Right renal cortex interstitium (tissue), 3 donors: ENCODE data around the gene RAB4B. TPM values are rescaled to one million over a fixed set of nuclear protein-coding genes. Genes with fewer than 3 reads are reported as not detected.
A peak's percentile ranks its signal among the peaks of the same experiment; 100 is the strongest.
"Not testable (repeated sequence)": the region's sequence is repeated elsewhere in the genome, so short reads cannot be mapped to it uniquely, and the experiment has no call there.

Experiments used
- DNase-seq, 3 donors: peaks; one replicate each; pipeline ENCODE4 v3.0.0-alpha.2; 2013; ENCODE audit warnings: low read depth in 3 of 3, low spot score in 2 of 3
- polyA plus RNA-seq, 3 donors: library from polyadenylated mRNA; unstranded; fragments of 120-200 nt; gene quantifications; one replicate each; pipeline ENCODE4 v1.2.1, GENCODE V29; 2013; ENCODE audit not compliant: insufficient read length in 3 of 3

The RAB4B gene, protein sequence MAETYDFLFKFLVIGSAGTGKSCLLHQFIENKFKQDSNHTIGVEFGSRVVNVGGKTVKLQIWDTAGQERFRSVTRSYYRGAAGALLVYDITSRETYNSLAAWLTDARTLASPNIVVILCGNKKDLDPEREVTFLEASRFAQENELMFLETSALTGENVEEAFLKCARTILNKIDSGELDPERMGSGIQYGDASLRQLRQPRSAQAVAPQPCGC
- polyA plus RNA-seq = 1 to 10 TPM; 7.5 to 9.0 (median 8.8) TPM

DNA sequence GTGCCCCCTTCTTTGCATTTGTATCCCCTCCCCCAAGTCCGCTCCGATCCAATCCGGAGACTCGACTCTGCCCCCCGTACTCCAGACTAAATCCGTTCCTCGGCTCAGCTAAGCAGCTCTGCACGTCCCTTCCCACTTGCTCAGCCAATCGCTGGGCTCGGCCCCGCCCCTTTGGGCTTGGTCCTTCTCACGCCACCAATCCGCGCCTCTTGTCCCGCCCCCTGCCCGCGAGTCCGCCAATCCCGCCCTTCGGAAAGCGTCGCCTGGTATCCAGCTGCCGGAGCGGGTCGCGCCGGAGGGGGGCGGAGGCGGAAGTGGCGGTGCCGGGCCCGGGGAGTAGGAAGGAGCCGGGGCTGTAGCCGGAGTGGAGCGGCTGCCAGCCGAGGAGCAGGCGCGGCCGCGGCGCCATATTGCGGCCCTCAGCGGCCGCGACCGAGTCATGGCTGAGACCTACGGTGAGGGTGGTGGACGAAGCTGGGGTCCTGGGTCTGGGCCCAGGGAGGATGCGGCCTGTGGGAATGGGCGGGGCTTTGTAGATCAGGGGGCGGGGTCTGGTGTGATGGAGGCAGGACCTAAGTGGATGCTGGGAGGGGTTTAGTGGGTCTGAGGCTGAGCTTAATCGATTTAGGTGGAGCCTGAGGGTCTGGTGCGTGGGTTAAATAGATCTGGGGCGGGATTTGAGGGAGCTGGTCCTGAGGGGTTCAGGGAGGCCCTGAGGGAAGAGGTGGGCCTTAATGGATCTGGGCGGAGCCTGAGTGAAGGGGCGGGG, at the start of gene RAB4B:
Gene RAB4B, plus strand, starts transcription at position 311 of the 769 bp plus-strand sequence. Its CDS starts 129 bp downstream, at position 440.
- peak; percentile 97 to 99 (median 99) for DNase-seq

DNA sequence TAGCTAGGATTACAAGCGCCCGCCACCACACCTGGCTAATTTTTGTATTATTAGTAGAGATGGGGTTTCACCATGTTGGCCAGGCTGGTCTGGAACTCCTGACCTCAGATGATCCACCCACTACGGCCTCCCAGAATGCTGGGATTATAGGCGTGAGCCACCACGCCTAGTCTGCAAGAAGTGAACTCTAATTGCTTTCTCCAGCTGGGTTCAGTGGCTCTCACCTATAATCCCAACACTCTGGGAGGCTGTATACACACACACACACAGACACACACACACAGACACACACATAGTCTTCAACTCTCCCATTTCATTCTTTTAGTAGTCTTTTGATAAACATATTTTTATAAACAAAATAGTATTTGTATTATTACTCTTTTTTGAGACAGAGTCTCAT, 48.0 kb upstream of the RAB4B start:
- not testable (repeated sequence) for DNase-seq

DNA sequence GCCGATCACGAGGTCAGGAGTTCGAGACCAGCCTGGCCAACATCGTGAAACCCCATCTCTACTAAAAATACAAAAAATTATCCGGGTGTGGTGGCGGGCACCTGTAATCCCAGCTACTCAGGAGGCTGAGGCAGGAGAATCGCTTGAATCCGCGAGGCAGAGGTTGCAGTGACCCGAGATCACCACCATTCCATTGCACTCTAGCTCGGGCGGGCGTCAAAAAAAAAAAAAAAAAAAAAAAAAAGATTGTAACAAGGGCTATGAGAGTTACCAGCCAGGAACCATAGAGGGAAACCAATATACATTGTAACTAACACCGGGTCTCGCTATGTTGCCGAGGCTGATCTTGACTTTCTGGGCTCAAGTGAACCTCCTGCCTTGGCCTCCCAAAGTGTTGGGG, 45.7 kb upstream of the RAB4B start:
- DNase-seq = not testable (repeated sequence)

DNA sequence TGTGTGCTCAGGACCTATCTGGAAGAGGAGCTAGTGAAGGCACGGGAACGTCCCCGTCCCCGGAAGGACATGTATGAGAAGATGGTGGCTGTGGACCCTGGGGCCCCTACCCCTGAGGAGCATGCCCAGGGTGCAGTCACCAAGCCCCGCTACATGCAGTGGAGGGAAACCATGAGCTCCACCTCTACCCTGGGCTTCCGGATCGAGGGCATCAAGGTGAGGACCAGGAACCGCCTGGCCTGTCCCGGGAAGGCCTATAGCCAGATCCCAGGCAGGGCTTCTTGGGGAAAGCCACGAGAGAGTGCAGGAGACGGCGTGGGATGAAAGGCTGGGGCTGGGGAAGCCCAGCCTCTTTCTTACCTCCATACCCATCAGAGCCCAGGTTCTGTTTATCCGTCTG, 44.9 kb upstream of the RAB4B start:
- DNase-seq = no peak

DNA sequence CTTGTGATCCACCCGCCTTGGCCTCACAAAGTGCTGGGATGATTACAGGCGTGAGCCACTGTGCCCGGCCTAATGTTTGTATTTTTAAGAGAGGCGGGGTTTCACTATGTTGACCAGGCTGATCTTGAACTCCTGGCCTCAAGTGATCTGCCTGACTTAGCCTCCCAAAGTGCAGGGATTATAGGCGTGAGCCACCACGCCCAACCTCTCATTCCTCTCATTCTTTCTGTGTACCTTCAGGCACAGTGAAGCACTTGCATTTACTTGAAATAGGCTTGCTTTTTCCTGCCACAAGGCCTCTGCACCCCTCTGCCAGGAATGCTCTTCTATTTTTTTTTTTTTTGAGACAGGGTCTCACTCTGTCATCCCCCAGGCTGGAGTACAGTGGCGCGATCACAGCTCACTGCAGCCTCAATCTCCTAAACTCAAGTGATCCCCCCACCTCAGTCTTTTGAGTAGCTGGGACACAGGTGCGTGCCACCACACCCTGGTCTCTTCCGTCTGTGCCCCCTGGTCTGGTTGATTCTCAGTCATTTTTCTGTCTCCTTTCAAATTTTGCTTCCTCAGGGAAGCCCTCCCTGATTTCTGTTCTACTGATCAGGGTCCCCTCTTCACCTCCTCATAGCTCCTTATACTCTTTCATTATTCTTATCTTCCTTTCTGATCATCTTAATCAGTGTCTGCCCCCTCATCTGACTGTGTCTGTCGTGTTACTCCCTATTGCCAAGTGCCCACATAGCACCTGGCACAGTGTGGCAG, 42.9 kb upstream of the RAB4B start:
- no peak for DNase-seq

DNA sequence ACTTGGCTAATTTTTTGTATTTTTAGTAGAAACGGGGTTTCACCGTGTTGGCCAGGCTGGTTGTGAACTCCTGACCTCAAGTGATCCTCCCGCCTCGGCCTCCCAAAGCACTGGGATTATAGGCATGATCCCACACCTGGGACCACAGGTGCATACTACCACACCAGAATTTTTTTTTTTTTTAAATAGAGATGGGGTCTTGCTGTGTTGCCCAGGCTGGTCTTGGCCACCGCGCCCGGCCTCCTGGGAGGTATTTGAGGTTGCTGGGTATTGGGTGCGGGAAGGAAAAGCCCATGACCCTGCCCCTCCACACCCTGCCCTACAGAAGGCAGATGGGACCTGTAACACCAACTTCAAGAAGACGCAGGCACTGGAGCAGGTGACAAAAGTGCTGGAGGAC, 41.4 kb upstream of the RAB4B start:
- DNase-seq = no peak

DNA sequence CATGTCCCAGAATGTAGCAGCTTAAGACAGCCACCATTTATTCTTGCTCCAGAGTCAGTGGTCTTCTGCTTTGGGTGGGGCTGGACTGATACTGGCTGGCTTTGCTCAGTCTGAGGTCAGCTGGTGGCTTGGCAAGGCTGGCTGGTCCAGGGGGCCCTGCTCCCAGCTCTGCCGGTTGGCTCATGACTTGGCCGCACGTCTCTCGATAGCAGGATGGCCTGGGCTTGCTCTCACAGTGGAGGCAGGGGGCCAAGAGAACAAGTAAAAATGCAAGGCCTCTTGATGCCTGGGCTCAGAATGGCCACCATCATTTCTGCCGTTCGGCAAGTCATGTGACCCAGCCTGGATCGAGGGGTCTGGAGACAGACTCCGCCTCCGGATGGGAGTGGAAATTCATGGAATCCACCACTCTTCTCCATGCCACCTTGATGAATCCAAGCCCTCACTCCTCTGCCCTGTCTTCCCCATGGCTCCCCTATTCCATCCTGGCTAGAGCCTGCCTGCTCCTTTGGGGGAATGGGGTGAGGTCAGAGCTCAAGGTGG, 40.9 kb upstream of the RAB4B start:
- DNase-seq = no peak

DNA sequence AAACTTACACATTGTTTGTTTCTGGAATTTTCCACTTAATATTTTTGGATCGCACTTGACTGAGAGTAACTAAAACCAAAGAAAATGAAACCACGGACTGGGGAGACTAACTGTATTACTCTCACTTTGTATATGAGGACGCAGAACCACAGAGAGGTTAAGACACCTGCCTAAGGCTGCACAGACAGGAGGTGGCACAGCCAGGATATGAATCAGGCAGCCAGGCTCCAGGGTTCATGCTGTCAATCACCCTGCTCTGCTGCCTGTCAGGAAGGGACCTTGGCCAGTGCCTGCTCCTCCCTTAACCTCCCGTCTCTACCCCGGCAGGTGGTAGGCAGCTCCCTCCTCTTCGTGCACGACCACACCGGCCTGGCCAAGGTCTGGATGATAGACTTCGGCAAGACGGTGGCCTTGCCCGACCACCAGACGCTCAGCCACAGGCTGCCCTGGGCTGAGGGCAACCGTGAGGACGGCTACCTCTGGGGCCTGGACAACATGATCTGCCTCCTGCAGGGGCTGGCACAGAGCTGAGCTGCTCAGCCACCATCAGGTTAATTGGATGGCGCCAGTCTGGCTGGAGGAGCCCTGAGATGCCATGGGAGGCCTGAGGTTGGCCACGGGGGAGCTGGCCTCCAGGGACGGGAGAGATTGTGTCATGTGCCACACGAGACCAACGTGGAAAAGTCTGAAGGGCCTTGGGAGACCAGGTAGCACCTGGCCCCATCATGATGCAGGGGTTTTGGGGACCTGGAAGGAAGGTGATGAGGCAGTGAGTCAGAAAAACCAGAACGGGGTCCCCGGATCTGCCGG, 38.8 kb upstream of the RAB4B start:
- no peak for DNase-seq

DNA sequence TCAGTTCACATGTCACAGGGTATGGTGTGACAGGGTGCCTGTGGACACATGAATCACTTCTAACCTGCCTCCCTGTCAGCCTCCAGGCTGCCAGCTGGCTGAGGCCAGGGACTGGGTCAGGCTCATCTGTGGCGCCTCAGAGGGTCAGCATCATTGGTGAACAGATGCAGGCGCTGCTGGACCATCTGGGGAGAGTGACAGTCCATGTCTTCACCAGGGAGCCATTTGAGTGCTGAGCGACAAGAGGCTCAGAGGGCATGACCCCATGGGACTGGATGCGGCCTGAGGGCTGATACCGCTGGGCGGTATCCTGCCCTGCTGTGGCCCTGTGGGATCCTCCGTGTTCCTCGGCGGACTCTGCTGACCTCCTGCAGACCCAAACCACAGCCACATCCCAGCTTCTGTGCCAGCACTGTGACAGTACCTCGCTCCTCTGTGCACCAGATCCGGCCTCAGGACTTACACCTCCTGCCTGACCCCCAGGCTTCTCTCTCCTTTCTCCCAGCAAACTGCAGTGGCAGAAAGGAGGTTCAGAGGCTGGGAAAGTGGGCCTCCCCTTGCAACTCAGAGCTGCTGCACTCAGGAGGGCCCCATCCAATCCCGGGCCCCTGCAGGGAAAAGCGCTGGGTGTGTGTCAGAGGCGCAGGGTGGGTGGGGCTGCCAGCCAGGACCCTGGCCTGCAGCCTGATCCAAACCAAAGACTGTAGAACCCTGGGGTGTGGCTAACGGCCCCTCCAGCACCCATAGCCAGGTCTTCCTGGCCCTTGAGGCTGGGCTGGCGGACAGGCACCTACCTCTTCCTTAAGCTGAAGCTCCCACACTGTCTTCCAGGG, 38.0 kb upstream of the RAB4B start:
- DNase-seq = no peak

DNA sequence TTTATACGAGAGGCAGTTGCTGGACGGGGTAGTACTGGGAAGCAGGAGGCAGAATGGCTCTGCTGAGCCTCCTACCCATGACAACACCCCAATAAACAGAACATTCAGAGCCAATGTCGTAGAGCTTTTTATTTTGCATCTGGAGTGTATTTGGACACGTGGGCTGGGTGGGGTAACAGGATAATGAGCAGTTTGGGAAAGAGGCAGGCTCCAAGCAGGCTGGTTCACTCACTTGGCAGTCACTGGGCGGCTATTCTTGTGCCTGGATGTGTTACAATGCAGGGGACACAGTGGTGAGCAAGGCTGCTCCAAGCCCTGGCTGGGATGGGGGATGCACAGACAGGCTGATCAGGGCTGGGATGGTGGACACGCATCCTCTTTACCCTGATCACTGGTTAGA, 37.3 kb upstream of the RAB4B start:
- no peak for DNase-seq

DNA sequence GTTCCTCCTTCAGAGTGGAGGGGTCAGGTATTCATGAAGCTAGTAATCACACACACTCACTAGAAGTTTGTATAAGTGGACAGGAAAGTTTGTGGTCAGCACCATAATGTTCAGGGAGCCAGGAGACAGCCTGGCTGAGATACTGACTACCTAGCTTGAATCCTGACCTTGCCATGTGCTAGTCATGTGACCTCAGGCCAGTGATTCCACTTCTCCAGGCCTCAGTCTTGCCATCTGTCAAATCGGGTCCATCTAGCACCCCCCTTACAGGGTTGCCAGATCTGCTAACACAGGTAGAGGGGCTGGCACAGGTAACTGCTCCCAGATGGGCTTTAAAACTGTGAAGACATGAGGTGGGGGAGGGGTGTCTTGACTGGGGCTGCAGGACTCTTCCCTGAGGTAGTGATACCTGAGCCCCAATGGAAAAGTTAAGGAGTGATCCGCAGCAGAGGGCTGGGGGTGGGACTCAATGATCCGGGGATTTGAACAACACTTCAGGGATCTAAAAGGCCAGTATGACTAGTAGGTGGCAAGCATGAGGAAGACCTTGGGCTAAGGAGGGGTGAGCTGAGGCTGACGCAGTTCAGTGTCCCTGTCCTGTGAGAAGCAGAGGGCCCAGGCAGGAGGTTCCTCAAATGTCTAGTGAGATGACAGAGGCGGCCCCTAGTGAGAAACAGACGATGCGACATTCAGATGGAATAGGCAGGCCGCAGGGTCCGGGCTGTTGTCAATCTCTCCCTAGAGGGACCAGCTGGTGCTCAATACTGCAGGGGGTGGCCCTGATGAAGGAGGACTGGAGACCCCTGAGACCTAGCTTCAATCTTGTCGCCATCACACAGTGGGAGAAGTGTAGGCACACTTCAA, 36.3 kb upstream of the RAB4B start:
- no peak for DNase-seq

DNA sequence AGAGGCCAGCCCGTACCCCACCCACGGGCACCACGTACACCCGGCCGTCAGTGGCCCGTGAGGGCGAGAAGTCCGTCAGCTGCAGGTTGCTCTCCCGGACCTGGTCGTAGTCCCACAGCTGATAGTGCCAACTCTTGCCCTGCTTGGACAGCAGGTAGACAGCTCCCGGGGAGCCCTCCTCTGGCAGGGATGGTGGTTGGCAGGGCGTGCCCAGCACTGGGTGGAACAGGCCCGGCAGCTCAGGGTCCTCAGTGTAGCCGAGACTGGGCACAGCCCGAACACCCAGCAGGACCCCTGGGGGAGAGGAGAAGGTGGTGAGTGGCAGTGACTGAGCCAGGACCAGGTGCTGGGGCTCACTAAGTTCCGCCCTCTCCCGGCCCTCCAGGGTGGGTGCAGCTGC, 35.6 kb upstream of the RAB4B start:
- no peak for DNase-seq

DNA sequence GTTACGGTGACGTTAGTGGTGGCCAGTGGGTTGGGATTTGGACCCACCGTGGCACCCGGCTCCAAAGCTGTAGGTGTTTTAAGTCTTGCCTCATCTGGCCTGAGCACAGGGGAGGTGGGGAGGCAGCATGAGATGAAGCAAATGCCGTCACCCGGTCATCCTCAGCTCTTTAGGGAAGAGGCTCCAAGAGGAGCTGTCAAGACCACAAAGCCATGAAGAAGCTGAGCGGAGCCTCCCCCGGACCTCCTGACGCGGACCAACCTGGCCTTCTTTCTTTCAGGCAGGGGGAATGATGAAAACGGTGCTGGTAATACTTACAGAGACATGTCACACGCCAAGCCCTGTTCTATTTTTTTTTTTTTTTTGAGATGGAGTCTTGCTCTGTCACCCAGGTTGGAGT, 35.2 kb upstream of the RAB4B start:
- no peak for DNase-seq

DNA sequence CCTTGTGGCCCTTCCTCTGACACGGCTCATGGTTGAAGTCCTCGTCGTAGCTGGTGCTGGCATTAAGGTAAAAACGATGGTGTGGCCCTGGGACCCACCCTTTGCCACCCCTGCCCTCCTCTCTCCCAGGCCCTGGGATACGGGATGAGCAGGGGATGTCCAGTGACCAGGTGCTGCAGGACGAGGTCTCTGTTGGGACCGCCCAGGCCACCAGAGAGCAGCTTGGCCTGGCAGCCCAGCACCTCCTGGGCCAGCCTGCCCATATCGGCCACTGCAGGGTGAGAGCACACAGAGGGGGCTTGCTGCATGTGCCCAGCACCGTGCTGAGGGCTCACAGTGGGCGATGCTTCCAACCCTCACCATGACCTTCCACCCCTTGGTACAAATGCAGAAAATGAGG, 34.1 kb upstream of the RAB4B start:
- DNase-seq = no peak

DNA sequence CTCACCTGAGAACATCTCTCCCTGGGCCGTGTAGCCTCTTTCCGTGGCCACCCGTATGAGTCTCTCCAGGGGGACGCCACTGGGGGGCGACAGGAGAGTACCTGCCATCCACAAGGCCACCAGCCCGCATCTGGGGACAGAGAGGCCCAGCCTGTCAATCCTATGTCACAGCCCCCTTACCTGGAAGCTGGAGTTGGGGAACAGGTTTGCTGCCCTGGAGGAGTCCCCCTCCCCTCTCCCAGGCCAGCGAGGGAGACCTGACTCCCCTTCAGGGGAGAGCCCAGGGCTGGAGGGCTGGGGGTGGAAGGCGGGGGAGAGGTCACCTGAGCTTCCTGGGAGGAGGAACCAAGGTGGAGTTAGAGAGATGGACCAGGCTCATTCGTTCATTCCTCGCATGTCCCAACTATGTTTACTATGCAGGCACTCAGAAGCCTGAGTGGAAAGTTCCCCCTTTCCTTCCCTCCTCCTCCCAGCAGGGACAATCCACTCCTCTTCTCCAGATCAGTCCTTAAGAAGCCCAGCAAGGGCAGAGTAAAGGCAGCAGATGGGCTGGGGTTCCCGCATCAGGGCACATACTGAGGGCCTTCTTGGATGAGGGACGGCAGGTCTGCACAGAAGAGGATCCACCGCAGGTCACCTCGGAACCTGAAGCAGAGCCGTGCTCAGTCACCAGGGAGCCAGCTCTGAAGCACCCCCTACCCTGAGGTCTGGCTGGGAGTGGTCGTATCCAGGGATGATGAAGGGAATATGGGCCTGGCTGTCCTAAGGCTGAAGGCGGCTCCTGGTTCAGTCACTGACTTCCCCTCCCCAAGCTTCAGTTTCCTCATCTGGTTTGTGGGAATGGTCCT, 33.3 kb upstream of the RAB4B start:
- DNase-seq = no peak

DNA sequence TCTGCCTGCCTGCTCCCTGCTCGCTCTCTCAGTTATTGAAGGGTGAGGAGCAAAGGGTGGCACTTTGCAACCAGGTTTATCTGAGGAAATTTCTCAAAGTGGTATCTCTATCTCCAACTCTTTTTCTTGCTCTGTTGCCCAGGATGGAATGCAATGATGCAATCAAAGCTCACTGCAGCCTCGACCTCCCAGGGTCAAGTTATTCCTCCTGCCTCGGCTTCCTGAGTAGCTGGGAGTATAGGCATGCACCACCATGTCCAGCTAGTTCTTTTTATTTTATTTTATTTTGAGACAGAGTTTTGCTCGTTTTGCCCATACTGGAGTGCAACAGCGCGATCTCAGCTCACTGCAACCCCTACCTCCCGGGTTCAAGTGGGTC, 32.7 kb upstream of the RAB4B start:
- DNase-seq = no peak

DNA sequence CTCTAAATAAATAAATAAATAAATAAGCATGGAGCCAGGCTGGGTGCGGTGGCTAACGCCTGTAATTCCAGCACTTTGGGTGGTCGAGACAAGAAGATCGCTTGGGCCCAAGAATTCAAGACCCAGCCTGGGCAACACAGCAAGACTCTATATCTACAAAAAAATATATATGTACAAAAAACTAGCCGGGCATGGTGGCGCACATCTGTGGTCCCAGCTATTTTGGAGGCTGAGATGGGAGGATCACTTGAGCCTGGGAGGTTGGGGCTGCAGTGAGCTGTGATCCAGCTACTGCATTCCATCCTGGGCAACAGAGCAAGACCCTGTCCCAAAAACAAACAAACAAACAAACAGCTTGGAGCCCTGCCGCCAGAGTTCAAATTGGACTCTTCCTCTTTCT, 30.5 kb upstream of the RAB4B start:
- no peak for DNase-seq
